Measurements from ENCODE around the gene ARSB.
"Not testable (repeated sequence)": the region's sequence is repeated elsewhere in the genome, so short reads cannot be mapped to it uniquely, and the experiment has no call there.

Gene ARSB

GRCh38 chr5:78930721-78931120, 54.4 kb downstream of the ARSB start:
- no peak for TF ChIP-seq ZNF274 (IDR thresholded peaks at IDR 0.05; ENCODE audit: low read depth, low read length)
- H3K4me3 ChIP-seq (ENCODE audit: low read length) = no peak overlapping the region

- no peak overlapping the region for H3K4me3 ChIP-seq (ENCODE audit: low read length)
- TF ChIP-seq ZNF274 (IDR thresholded peaks at IDR 0.05; ENCODE audit: low read depth, low read length) = no peak
Measured at GRCh38 chr5:78929833-78930232, 55.3 kb downstream of the ARSB start.

DNA sequence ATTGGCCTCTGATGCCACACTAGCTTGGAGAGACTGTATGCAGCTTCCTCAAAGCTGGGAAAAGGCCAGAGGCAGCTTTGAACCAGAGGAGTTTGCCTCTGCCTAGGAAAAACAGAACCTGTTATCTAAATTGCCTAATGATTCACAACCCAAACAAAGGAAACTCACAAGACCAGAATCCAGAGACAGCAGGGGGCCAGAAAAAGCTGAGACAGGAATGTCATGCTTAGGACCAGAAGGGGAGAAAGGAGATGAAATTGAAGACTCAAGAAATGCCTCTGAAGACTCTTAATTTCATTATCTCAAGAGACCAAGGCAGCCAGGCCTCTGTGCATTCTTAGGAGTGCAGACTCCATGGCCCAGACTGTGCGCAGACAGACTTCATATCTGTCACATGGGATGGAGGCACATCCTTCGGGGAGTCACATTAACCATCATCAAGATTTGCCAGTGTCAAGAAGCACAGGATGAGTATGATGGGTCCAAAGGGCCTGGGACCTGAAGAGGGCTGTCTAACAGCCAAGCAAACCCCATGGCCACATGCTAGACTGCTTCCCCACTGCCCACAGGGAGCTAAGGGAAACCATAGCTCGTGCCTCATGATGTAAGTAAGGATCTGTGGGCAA, 57.3 kb downstream of the ARSB start:
- no peak overlapping the region for H3K4me3 ChIP-seq (ENCODE audit: low read length)
- TF ChIP-seq ZNF274 (IDR thresholded peaks at IDR 0.05; ENCODE audit: low read depth, low read length) = no peak

DNA sequence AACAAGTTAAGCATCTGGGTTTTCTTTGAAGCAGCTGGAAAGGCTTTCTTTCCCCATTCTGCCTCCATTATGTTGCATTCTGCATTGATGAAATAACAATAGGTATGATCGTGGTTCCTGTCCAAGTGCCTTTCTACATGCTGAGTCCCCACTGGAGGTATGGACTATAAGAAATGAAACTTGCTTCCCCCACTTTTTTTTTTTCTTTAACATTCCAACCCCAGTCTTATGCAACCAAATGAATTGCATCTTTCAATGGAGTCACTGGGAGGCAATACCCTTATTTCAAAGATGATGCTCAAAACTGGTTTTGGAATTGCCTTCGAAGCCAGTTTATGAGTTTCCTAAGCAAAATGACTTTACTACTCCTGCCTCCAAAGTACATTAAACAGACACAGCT, 58.9 kb downstream of the ARSB start:
- no peak overlapping the region for H3K4me3 ChIP-seq (ENCODE audit: low read length)
- no peak for TF ChIP-seq ZNF274 (IDR thresholded peaks at IDR 0.05; ENCODE audit: low read depth, low read length)

- no peak for TF ChIP-seq ZNF274 (IDR thresholded peaks at IDR 0.05; ENCODE audit: low read depth, low read length)
- no peak overlapping the region for H3K4me3 ChIP-seq (ENCODE audit: low read length)
Measured at GRCh38 chr5:78925129-78925876, 59.8 kb downstream of the ARSB start.

- H3K4me3 ChIP-seq (ENCODE audit: low read length) = no peak overlapping the region
- no peak for TF ChIP-seq ZNF274 (IDR thresholded peaks at IDR 0.05; ENCODE audit: low read depth, low read length)
Measured at GRCh38 chr5:78923622-78923970, 61.5 kb downstream of the ARSB start.

DNA sequence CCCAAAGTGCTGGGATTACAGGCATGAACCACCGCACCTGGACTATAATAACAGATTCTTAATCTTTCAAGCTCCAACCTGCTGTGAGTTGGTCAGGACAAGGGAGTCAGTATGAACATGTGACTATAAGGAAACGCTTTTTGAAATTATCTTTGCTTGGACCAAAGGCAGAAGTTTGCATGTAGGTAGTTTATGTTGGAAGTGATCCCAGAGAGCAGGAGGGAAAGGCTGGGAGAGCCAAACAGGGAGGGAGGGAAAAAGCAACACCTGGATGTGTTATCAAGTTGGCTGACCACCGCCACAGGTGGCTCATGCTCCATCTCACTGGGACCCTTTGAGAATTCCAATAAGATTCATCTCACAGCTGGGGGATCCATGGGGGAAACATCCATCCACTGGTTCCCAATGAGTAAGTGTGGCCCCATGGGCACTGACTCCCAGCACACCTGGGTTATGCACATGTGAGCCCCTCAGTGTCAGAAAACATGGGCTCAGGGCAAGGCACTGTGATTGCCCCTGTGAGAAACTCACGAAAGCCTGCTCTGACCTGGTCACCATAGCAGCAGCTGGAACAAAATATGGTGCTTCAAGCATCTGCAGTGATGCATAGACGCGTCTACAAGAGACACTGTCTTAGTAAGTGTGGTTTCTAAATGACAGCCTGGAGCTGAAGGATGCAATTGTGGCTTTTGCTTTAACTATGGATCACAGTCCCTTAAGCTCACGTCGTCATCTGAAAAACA, 62.1 kb downstream of the ARSB start:
- no peak for TF ChIP-seq ZNF274 (IDR thresholded peaks at IDR 0.05; ENCODE audit: low read depth, low read length)
- no peak overlapping the region for H3K4me3 ChIP-seq (ENCODE audit: low read length)

- TF ChIP-seq ZNF274 (IDR thresholded peaks at IDR 0.05; ENCODE audit: low read depth, low read length) = no peak
Measured at GRCh38 chr5:78920604-78921003, 64.5 kb downstream of the ARSB start.

GRCh38 chr5:78919796-78920195, 65.3 kb downstream of the ARSB start:
- TF ChIP-seq ZNF274 (IDR thresholded peaks at IDR 0.05; ENCODE audit: low read depth, low read length) = no peak
- H3K4me3 ChIP-seq (ENCODE audit: low read length) = no peak overlapping the region

More at GRCh38 chr5:78920604-78921003, 64.5 kb downstream of the ARSB start:
- H3K4me3 ChIP-seq (ENCODE audit: low read length) = no peak overlapping the region

GRCh38 chr5:78916044-78916443, 69.1 kb downstream of the ARSB start:
- no peak overlapping the region for H3K4me3 ChIP-seq (ENCODE audit: low read length)
- TF ChIP-seq ZNF274 (IDR thresholded peaks at IDR 0.05; ENCODE audit: low read depth, low read length) = no peak

DNA sequence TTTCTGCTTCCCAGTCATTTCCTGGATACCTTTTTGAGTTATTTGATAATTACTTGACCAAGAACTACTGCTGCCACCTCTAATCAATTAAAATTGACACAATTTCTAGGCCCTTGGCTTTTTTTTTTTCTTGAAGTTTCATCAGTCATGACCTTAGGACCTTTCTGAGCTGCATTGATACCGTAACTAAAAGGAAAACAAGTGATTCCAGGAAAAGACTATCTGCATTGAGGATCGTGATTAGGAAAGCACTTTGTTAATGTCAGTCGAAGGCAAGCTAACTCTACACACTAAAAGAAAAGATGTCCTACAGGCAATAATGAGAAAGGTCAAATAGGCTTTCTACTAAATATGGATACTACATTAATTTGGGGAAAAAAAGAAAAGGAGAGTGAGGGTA, 69.9 kb downstream of the ARSB start:
- TF ChIP-seq ZNF274 (IDR thresholded peaks at IDR 0.05; ENCODE audit: low read depth, low read length) = no peak
- no peak overlapping the region for H3K4me3 ChIP-seq (ENCODE audit: low read length)

DNA sequence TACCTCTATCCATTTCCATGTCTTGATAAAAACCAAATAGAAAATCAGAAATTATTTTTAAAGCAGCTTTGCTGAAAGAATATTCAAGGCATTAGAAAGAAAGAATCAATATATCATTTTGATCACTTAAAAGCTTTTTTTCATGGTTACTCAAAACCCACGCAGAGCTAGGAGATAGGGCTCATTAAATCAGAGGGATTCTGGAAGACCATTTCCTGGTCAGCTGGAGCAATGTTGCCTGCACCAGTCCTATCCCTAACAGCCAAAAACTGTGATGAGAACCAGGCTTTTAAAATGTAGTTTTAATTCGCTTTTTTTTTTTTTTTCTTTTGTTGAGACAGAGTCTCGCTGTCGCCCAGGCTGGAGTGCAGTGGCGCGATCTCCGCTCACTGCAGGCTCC, 72.3 kb downstream of the ARSB start:
- TF ChIP-seq ZNF274 (IDR thresholded peaks at IDR 0.05; ENCODE audit: low read depth, low read length) = no peak
- H3K4me3 ChIP-seq (ENCODE audit: low read length) = no peak overlapping the region

DNA sequence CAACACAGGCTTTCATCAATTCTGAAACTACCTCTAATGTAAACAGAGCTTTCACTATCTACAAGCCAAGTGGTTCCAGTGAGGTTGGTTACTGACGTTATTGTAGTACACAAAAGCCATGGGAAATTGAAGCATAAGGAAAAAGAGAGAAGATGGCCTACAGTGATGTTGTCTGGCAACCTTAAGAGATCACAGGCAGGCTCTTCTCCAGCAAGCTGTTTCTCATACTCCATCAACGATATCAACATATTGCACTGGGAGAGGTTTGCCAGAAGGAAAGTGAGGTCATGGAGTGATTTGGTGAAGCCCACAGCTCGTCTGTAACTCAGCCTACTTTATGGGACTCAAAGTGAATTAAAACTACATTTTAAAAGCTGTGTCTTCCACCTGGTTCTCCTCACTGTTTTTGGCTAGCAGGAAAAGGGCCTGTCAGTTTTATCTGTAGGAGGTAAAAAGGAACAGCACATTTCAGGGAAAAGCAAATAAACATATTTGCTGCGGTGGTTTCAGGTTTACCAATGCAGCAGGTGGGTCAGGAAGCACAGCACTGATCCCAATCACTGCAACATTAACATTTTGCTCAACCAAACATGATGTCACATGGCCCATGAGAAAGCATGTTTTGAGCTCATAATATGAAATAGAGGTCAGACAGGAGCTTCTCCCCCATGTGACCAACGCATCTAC, 72.9 kb downstream of the ARSB start:
- no peak for TF ChIP-seq ZNF274 (IDR thresholded peaks at IDR 0.05; ENCODE audit: low read depth, low read length)
- H3K4me3 ChIP-seq (ENCODE audit: low read length) = no peak overlapping the region

DNA sequence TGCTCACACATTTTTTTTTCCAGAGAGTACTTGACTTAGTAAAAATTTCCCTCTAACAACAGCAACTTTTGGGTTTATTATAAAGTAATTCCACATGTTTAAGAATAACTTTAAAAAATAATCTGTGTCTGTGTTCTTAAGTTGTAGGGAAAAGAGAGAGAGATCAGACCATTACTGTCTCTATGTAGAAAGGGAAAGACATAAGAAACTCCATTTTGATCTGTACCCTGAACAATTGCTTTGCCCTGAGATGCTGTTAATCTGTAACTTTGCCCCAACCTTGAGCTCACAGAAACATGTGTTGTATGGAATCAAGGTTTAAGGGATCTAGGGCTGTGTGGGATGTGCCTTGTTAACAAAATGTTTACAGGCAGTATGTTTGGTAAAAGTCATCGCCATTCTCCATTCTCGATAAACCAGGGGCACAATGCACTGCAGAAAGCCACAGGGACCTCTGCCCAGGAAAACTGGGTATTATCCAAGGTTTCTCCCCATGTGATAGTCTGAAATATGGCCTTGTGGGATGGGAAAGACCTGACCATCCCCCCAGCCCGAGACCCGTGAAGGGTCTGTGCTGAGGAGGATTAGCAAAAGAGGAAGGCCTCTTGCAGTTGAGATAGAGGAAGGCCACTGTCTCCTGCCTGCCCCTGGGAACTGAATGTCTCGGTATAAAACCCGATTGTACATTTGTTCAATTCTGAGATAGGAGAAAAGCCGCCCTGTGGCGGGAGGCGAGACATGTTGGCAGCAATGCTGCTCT, 75.7 kb downstream of the ARSB start:
- not testable (repeated sequence) for H3K4me3 ChIP-seq (ENCODE audit: low read length)

Data from GM08714 (cell line).